Breast epithelium (tissue), 4 donors: ENCODE data around the gene ASCC2. TPM values are rescaled to one million over a fixed set of nuclear protein-coding genes. Genes with fewer than 3 reads are reported as not detected.

Experiments
- DNase-seq, 2 donors: peaks; one replicate each; pipeline ENCODE4 v3.0.0-alpha.2; 2019; ENCODE audit warnings: low spot score in 2 of 2
- H3K27ac ChIP-seq, 2 donors: fragments of 200-600 bp; sonication (generic) in 1 of 2; one replicate each; pipeline ENCODE4 v1.5.1; 2016 to 2019; ENCODE audit warnings: mild to moderate bottlenecking in 1 of 2
- H3K27me3 ChIP-seq, 2 donors: fragments of 200-600 bp; sonication (generic) in 1 of 2; one replicate each; pipeline versions ENCODE4 v1.5.1 to v1.6.0; 2017 to 2019; ENCODE audit warnings: control low read depth in 1 of 2, mild to moderate bottlenecking in 1 of 2
- H3K36me3 ChIP-seq: fragments of 200-600 bp; one replicate; pipeline ENCODE4 v1.5.1; 2019
- H3K4me1 ChIP-seq, 2 donors: fragments of 200-600 bp; sonication (generic); one replicate each; pipeline ENCODE4 v1.5.1; 2016 to 2019; ENCODE audit warnings: control low read depth in 1 of 2
- H3K4me3 ChIP-seq, 3 donors: fragments of 200-600 bp; sonication (generic); 1 replicate in 2 of 3; 2 replicates in 1 of 3; pipeline ENCODE4 v1.5.1; 2016 to 2019; ENCODE audit warnings: mild to moderate bottlenecking in 3 of 3, moderate library complexity in 2 of 3
- H3K9me3 ChIP-seq, 2 donors: fragments of 200-600 bp; sonication (generic) in 1 of 2; one replicate each; pipeline ENCODE4 v1.5.1; 2016 to 2019; ENCODE audit warnings: control low read depth in 1 of 2
- CTCF ChIP-seq, 3 donors: fragments of 450-650 bp; IDR thresholded peaks; one replicate each; pipeline ENCODE4 v1.5.1; 2016 to 2017; ENCODE audit warnings: antibody characterized with exemption in 3 of 3, mild to moderate bottlenecking in 3 of 3, moderate library complexity in 3 of 3
- POLR2A ChIP-seq: fragments of 450-650 bp; IDR thresholded peaks from one replicate; pipeline ENCODE4 v1.6.1; 2016; ENCODE audit warnings: antibody characterized with exemption, mild to moderate bottlenecking, moderate library complexity
- POLR2AphosphoS5 ChIP-seq, 3 donors: sonication (generic); formaldehyde crosslinking; IDR thresholded peaks; one replicate each; pipeline ENCODE4 v1.6.1; 2017; ENCODE audit warnings: antibody characterized with exemption in 3 of 3
- intact Hi-C: fragments of 100-400 bp; cut with DNase I; formaldehyde crosslinking; loops from one replicate; pipeline ENCODE4 v1.15.1; 2023; ENCODE audit warnings: low total_unique reads
- total RNA-seq, 3 donors: library from RNA; depleted of rRNA; stranded (reverse); fragments of >200 nt; gene quantifications; one replicate each; pipeline ENCODE4 v1.1.0, GENCODE V29; 2016

The ASCC2 gene
- total RNA-seq, 3 donors from 2014 or later, result 37.0 to 60.3 (median 45.8) TPM

GRCh38 chr22:29872989-29873388 is 34.9 kb upstream of the ASCC2 start:
- TF ChIP-seq POLR2AphosphoS5 (IDR thresholded peaks at IDR 0.05) (no peak), CTCF (IDR thresholded peaks at IDR 0.05) (no peak), POLR2A (no peak)
- no peak overlapping the region for H3K4me3 ChIP-seq
- no peaks in the 10 kb centered on the region for H3K4me1 ChIP-seq
- no peak for DNase-seq
- no peaks in the 10 kb centered on the region for H3K36me3 ChIP-seq
- intact Hi-C loops, result no loop called here
- no peaks in the 10 kb centered on the region for H3K27me3 ChIP-seq
- H3K9me3 ChIP-seq, result no peaks in the 10 kb centered on the region
- H3K27ac ChIP-seq, result no peak overlapping the region

GRCh38 chr22:29872144-29872893 is 34.2 kb upstream of the ASCC2 start:
- Histone ChIP-seq H3K4me1 (no peaks in the 10 kb centered on the region), H3K9me3 (no peaks in the 10 kb centered on the region), H3K4me3 (no peak overlapping the region), H3K27me3 (no peaks in the 10 kb centered on the region), H3K36me3 (no peaks in the 10 kb centered on the region), H3K27ac (no peak overlapping the region)
- DNase-seq, result no peak
- intact Hi-C loops, result no loop called here
- TF ChIP-seq POLR2AphosphoS5 (IDR thresholded peaks at IDR 0.05) (no peak), CTCF (IDR thresholded peaks at IDR 0.05) (no peak), POLR2A (no peak)

- DNase-seq, result no peak
- intact Hi-C loops, result no loop called here
- Histone ChIP-seq H3K4me1 (no peaks in the 10 kb centered on the region), H3K36me3 (no peaks in the 10 kb centered on the region), H3K27ac (no peak overlapping the region), H3K4me3 (no peak overlapping the region), H3K27me3 (no peaks in the 10 kb centered on the region), H3K9me3 (no peaks in the 10 kb centered on the region)
- no peak for TF ChIP-seq POLR2AphosphoS5 (IDR thresholded peaks at IDR 0.05)
- no peak for TF ChIP-seq CTCF (IDR thresholded peaks at IDR 0.05)
- TF ChIP-seq POLR2A, result no peak
These were observed 33.6 kb upstream of the ASCC2 start for GRCh38 chr22:29871684-29872083.

GRCh38 chr22:29870574-29870973 is 32.5 kb upstream of the ASCC2 start:
- Histone ChIP-seq H3K27ac (peak overlapping the region in 1 of 2 donors; percentile 38), H3K9me3 (no peaks in the 10 kb centered on the region), H3K27me3 (no peaks in the 10 kb centered on the region), H3K4me3 (no peak overlapping the region), H3K4me1 (no peaks in the 10 kb centered on the region), H3K36me3 (no peaks in the 10 kb centered on the region)
- intact Hi-C loops, result no loop called here
- TF ChIP-seq CTCF (IDR thresholded peaks at IDR 0.05) (no peak), POLR2A (no peak), POLR2AphosphoS5 (IDR thresholded peaks at IDR 0.05) (no peak)
- no peak for DNase-seq

- no peak for DNase-seq
- no peaks in the 10 kb centered on the region for H3K27me3 ChIP-seq
- no peak for TF ChIP-seq POLR2A
- no peak for TF ChIP-seq POLR2AphosphoS5 (IDR thresholded peaks at IDR 0.05)
- TF ChIP-seq CTCF (IDR thresholded peaks at IDR 0.05), result no peak
- no peak overlapping the region for H3K27ac ChIP-seq
- H3K4me1 ChIP-seq, result no peaks in the 10 kb centered on the region
- intact Hi-C loops, result no loop called here
- no peak overlapping the region for H3K4me3 ChIP-seq
- H3K36me3 ChIP-seq, result no peaks in the 10 kb centered on the region
- H3K9me3 ChIP-seq, result no peaks in the 10 kb centered on the region
These were observed 29.8 kb upstream of the ASCC2 start for GRCh38 chr22:29867851-29868250.
